WTC11 (cell line): ENCODE data around the gene MEA1.

Source experiments
- ATF3 ChIP-seq: sonication (generic); formaldehyde crosslinking; conservative IDR thresholded peaks from 2 replicates; pipeline ENCODE4 v1.8.1; 2022; ENCODE audit warnings: mild to moderate bottlenecking, missing genetic modification reagents
- ATF6 ChIP-seq: sonication (generic); formaldehyde crosslinking; IDR thresholded peaks from 2 replicates; pipeline ENCODE4 v1.8.1; 2023; ENCODE audit warnings: mild to moderate bottlenecking, missing genetic modification reagents
- CREM ChIP-seq: sonication (generic); formaldehyde crosslinking; IDR thresholded peaks from 2 replicates; pipeline ENCODE4 v1.8.1; 2022; ENCODE audit warnings: mild to moderate bottlenecking, missing genetic modification reagents, moderate library complexity
- ETV6 ChIP-seq: sonication (generic); formaldehyde crosslinking; IDR thresholded peaks from 2 replicates; pipeline ENCODE4 v1.8.1; 2022; ENCODE audit warnings: mild to moderate bottlenecking, missing genetic modification reagents
- IRF2 ChIP-seq: sonication (generic); formaldehyde crosslinking; IDR thresholded peaks from 2 replicates; pipeline ENCODE4 v1.8.0; 2022; ENCODE audit warnings: low read depth, missing genetic modification reagents, borderline replicate concordance
- NR1H2 ChIP-seq: sonication (generic); formaldehyde crosslinking; IDR thresholded peaks from 2 replicates; pipeline ENCODE4 v1.9.0; 2021; ENCODE audit warnings: mild to moderate bottlenecking, moderate library complexity, missing genetic modification reagents
- ZNF317 ChIP-seq: sonication (generic); formaldehyde crosslinking; IDR thresholded peaks from 2 replicates; pipeline ENCODE4 v1.8.1; 2023; ENCODE audit warnings: low read depth, mild to moderate bottlenecking, moderate library complexity, missing genetic modification reagents, borderline replicate concordance
- TF ChIP-seq, protein P1 (sequence below): fragments of 200-600 bp; IDR thresholded peaks from 2 replicates; pipeline ENCODE4 v1.8.0; 2022; ENCODE audit warnings: antibody characterized with exemption

DNA sequence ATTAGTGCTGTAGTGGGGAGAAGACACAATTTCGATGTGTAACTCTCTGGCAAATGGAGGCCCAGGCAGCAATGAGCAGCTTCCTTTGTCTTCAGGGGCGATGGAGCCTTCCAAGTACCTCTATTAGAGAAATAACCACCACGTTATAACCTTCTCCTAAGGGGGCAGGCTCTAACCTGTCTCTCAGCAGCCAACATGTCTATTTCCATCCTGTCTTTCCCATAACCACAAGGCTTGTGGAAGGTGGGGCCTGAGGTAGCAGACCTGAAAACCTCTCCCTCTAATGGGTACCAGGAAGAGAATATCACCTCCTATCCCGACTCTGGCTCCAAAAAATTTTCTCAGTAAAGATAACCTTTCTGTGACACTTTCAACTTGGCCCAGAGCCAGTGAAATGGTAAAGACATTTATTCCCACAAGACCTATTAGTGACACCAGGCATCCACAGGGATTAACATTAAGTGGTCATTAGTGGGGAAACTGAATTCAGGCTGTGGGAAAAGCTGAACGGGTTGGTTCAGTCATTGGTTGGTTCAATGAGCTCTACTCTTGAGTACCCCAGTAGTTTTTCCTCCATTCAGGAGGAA lies 38.7 kb downstream of the MEA1 start:
- TF ChIP-seq ZNF317 (CRISPR knock-in tag) (no peak), ATF6 (CRISPR knock-in tag) (no peak), CREM (CRISPR knock-in tag) (no peak), ETV6 (CRISPR knock-in tag) (no peak), ATF3 (CRISPR knock-in tag) (no peak), NR1H2 (CRISPR knock-in tag) (no peak), IRF2 (no peak)
- TF ChIP-seq, protein P1, sequence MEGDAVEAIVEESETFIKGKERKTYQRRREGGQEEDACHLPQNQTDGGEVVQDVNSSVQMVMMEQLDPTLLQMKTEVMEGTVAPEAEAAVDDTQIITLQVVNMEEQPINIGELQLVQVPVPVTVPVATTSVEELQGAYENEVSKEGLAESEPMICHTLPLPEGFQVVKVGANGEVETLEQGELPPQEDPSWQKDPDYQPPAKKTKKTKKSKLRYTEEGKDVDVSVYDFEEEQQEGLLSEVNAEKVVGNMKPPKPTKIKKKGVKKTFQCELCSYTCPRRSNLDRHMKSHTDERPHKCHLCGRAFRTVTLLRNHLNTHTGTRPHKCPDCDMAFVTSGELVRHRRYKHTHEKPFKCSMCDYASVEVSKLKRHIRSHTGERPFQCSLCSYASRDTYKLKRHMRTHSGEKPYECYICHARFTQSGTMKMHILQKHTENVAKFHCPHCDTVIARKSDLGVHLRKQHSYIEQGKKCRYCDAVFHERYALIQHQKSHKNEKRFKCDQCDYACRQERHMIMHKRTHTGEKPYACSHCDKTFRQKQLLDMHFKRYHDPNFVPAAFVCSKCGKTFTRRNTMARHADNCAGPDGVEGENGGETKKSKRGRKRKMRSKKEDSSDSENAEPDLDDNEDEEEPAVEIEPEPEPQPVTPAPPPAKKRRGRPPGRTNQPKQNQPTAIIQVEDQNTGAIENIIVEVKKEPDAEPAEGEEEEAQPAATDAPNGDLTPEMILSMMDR, result no peak
